Embryonic facial prominence (tissue), 1 donor: ENCODE results near the gene NID2.

ENCODE experiments used
- DNase-seq: peaks from one replicate; pipeline ENCODE4 v3.0.0-alpha.2; 2016; ENCODE audit errors: extremely low spot score

NID2 gene

GRCh38 chr14:52079239-52079959 lies 10.5 kb upstream of the NID2 start:
- DNase-seq: no peak

GRCh38 chr14:52078721-52079120 lies 9.9 kb upstream of the NID2 start:
- DNase-seq: no peak

- no peak for DNase-seq
These were observed 9.3 kb upstream of the NID2 start for GRCh38 chr14:52078095-52078531.

GRCh38 chr14:52077256-52077979 lies 8.6 kb upstream of the NID2 start:
- no peak for DNase-seq

GRCh38 chr14:52076334-52076733 lies 7.5 kb upstream of the NID2 start:
- DNase-seq: no peak

GRCh38 chr14:52075371-52075770 lies 6.5 kb upstream of the NID2 start:
- DNase-seq: no peak

- DNase-seq: no peak
These were observed 4.4 kb upstream of the NID2 start for GRCh38 chr14:52073251-52073650.

- DNase-seq: no peak
These were observed 3.5 kb upstream of the NID2 start for GRCh38 chr14:52072266-52072780.

GRCh38 chr14:52071675-52072074 lies 2.8 kb upstream of the NID2 start:
- no peak for DNase-seq

GRCh38 chr14:52070051-52070431 lies 1.2 kb upstream of the NID2 start:
- no peak for DNase-seq

GRCh38 chr14:52069307-52070050 lies 620 bp upstream of the NID2 start:
- no peak for DNase-seq

GRCh38 chr14:52067873-52068614 lies 815 bp downstream of the NID2 start:
- no peak for DNase-seq

GRCh38 chr14:52064174-52064573 lies 4.7 kb downstream of the NID2 start:
- no peak for DNase-seq

- no peak for DNase-seq
These were observed 5.8 kb downstream of the NID2 start for GRCh38 chr14:52063052-52063462.

GRCh38 chr14:52061890-52062289 lies 7.0 kb downstream of the NID2 start:
- DNase-seq: no peak

- DNase-seq: no peak
These were observed 7.5 kb downstream of the NID2 start for GRCh38 chr14:52061390-52061789.

- no peak for DNase-seq
These were observed 8.8 kb downstream of the NID2 start for GRCh38 chr14:52060080-52060479.

- DNase-seq: no peak
These were observed 9.2 kb downstream of the NID2 start for GRCh38 chr14:52059649-52060048.

GRCh38 chr14:52058341-52058740 lies 10.5 kb downstream of the NID2 start:
- no peak for DNase-seq

- no peak for DNase-seq
These were observed 13.7 kb downstream of the NID2 start for GRCh38 chr14:52055167-52055566.

GRCh38 chr14:52054678-52055077 lies 14.2 kb downstream of the NID2 start:
- no peak for DNase-seq

GRCh38 chr14:52053044-52053443 lies 15.8 kb downstream of the NID2 start:
- no peak for DNase-seq
